Ovary (tissue), 9 donors: ENCODE measurements around the gene C7. TPM values are rescaled to one million over a fixed set of nuclear protein-coding genes. Genes with fewer than 3 reads are reported as not detected.
A peak's percentile ranks its signal among the peaks of the same experiment; 100 is the strongest.

ENCODE experiments used
- DNase-seq, 5 donors: peaks; one replicate each; pipeline ENCODE4 v3.0.0-alpha.2; 2019 to 2020
- H3K27ac ChIP-seq, 2 donors: fragments of 200-600 bp; one replicate each; pipeline versions ENCODE4 v1.5.1 to v1.8.0; 2019 to 2022
- H3K27me3 ChIP-seq: fragments of 200-600 bp; one replicate; pipeline ENCODE4 v1.8.0; 2022
- H3K36me3 ChIP-seq: fragments of 200-600 bp; sonication (generic); one replicate; pipeline ENCODE4 v1.5.1; 2019
- H3K4me1 ChIP-seq: one replicate; pipeline ENCODE4 v1.8.1; 2013; ENCODE audit warnings: mild to moderate bottlenecking, moderate library complexity; ENCODE audit not compliant: insufficient read depth
- H3K4me3 ChIP-seq: fragments of 200-600 bp; sonication (generic); one replicate; pipeline ENCODE4 v1.5.1; 2017
- H3K9me3 ChIP-seq, 2 donors: fragments of 200-600 bp in 1 of 2; sonication (generic) in 1 of 2; one replicate each; pipeline versions ENCODE4 v1.5.1 to v1.8.1; 2013 to 2019; ENCODE audit warnings: mild to moderate bottlenecking in 1 of 2, moderate library complexity in 1 of 2
- CTCF ChIP-seq, 3 donors: fragments of 450-650 bp in 2 of 3; fragments of 200-600 bp in 1 of 3; IDR thresholded peaks; one replicate each; pipeline versions ENCODE4 v1.5.1 to v1.8.0; 2016 to 2022; ENCODE audit warnings: antibody characterized with exemption in 3 of 3, mild to moderate bottlenecking in 1 of 3
- EP300 ChIP-seq: sonication (generic); formaldehyde crosslinking; IDR thresholded peaks from one replicate; pipeline ENCODE4 v1.6.1; 2017; ENCODE audit warnings: antibody characterized with exemption
- POLR2A ChIP-seq: fragments of 450-650 bp; IDR thresholded peaks from one replicate; pipeline ENCODE4 v1.6.1; 2017; ENCODE audit warnings: antibody characterized with exemption, mild to moderate bottlenecking, moderate library complexity
- WGBS, 3 donors: extraction: QIAGEN DNeasy Blood & Tissue Kit in 1 of 3; methylation state at CpG; one replicate each; pipeline versions ENCODE4 v1.1.5 to v1.1.7; 2013 to 2017; 5-methylcytosine and 5-hydroxymethylcytosine counted together
- intact Hi-C, 4 donors: fragments of 100-400 bp; cut with DNase I; formaldehyde crosslinking; loops; one replicate each; pipeline versions ENCODE4 v1.11.0 to v1.15.1; 2022 to 2023
- polyA plus RNA-seq, 2 donors: library from polyadenylated mRNA; stranded (reverse); fragments of 200-250 nt in 1 of 2; fragments of 350-450 nt in 1 of 2; fragmentation: Illumina TruSeq in 1 of 2; extraction: RNeasy Lipid Tissue Mini Kit (QIAGEN cat#74804) in 1 of 2; gene quantifications; one replicate each; pipeline ENCODE4 v1.2.3, GENCODE V29; 2013 to 2014
- total RNA-seq, 7 donors: library from RNA; depleted of rRNA in 2 of 7; stranded (reverse); fragments of >200 nt in 2 of 7; fragmentation: NEBNext Ultra II Directional in 3 of 7; extraction: Animal tissue kit (Norgen Biotek cat#: 25700) in 3 of 7; gene quantifications; one replicate each; pipeline versions ENCODE4 v1.1.0 to v1.2.4, GENCODE V29; 2016 to 2023
- donor health status: DM: no; HTN: no; CAD: no; lungs with moderate emphysema.
- donor health status: DM: no; HTN: no; CAD: no.
- donor health status: Bipolar disorder and iron deficiency.
- donor health status: DM: yes; HTN: yes; CAD: no.
- donor health status: DM: no; HTN: no; CAD: no.
- donor health status: DM: yes; HTN: yes; CAD: no.

C7 gene
- total and polyA plus RNA-seq, 9 donors: 205 to 2,709 (median 1,224) TPM

- Histone ChIP-seq H3K4me3 (no peak overlapping the region), H3K36me3 (no peaks in the 10 kb centered on the region), H3K4me1 (no peaks in the 10 kb centered on the region), H3K27me3 (no peaks in the 10 kb centered on the region), H3K9me3 (no peaks in the 10 kb centered on the region), H3K27ac (no peak overlapping the region)
- intact Hi-C loops: loop anchor here in 1 of 4 donors (10.0 kb wide), 1 partner anchor 119 kb away; the partner anchor contains the start of gene TTC33
- no peak for DNase-seq
- WGBS, 3 donors: 93 to 97% (median 93%) methylated on average over 3 of the region's 3 CpGs
- no peak for TF ChIP-seq POLR2A
- TF ChIP-seq EP300: no peak
- no peak for TF ChIP-seq CTCF (IDR thresholded peaks at IDR 0.05)
Measured at GRCh38 chr5:40873286-40873880, 35.9 kb upstream of the C7 start.

- Histone ChIP-seq H3K27me3 (no peaks in the 10 kb centered on the region), H3K4me1 (no peaks in the 10 kb centered on the region), H3K36me3 (no peaks in the 10 kb centered on the region), H3K27ac (no peak overlapping the region), H3K9me3 (no peaks in the 10 kb centered on the region), H3K4me3 (no peak overlapping the region)
- 71 to 73% (median 72%) methylated on average over 3 of the region's 3 CpGs for WGBS, 3 donors
- DNase-seq: no peak
- TF ChIP-seq CTCF (IDR thresholded peaks at IDR 0.05) (no peak), POLR2A (no peak), EP300 (no peak)
- intact Hi-C loops: loop anchor here in 1 of 4 donors (10.0 kb wide), 1 partner anchor 121 kb away; the partner anchor contains the start of gene TTC33
Measured at GRCh38 chr5:40875958-40876357, 33.3 kb upstream of the C7 start.

GRCh38 chr5:40877371-40877988 is 31.8 kb upstream of the C7 start:
- Histone ChIP-seq H3K27me3 (no peaks in the 10 kb centered on the region), H3K4me1 (no peaks in the 10 kb centered on the region), H3K27ac (no peak overlapping the region), H3K36me3 (no peaks in the 10 kb centered on the region), H3K4me3 (no peak overlapping the region), H3K9me3 (no peaks in the 10 kb centered on the region)
- TF ChIP-seq CTCF (IDR thresholded peaks at IDR 0.05) (no peak), EP300 (no peak), POLR2A (no peak)
- DNase-seq: no peak
- intact Hi-C loops: loop anchor here in 1 of 4 donors (10.0 kb wide), 1 partner anchor 123 kb away; the partner anchor contains the start of gene TTC33
- WGBS, 3 donors: 89 to 95% (median 90%) methylated on average over 6 of the region's 6 CpGs

GRCh38 chr5:40879163-40879942 is 29.9 kb upstream of the C7 start:
- no peak overlapping the region for H3K4me3 ChIP-seq
- intact Hi-C loops: loop anchor here in 1 of 4 donors (10.0 kb wide), 1 partner anchor 125 kb away; the partner anchor contains the start of gene TTC33
- no peaks in the 10 kb centered on the region for H3K9me3 ChIP-seq
- DNase-seq: no peak
- H3K27ac ChIP-seq: no peak overlapping the region
- 20 to 27% (median 21%) methylated on average over 10 of the region's 10 CpGs for WGBS, 3 donors
- no peaks in the 10 kb centered on the region for H3K4me1 ChIP-seq
- no peaks in the 10 kb centered on the region for H3K36me3 ChIP-seq
- TF ChIP-seq CTCF (IDR thresholded peaks at IDR 0.05): peak in 2 of 3 donors; percentile 38 to 39
- TF ChIP-seq POLR2A: no peak
- no peaks in the 10 kb centered on the region for H3K27me3 ChIP-seq
